ENCODE results near the gene CRYBG3.
A peak's percentile ranks its signal among the peaks of the same experiment; 100 is the strongest.

CRYBG3 gene

GRCh38 chr3:97979610-97980009, 157.8 kb downstream of the CRYBG3 start:
- no peak for DNase-seq

GRCh38 chr3:97981886-97982285, 160.1 kb downstream of the CRYBG3 start:
- DNase-seq: no peak

- DNase-seq: no peak
These were observed 162.2 kb downstream of the CRYBG3 start for GRCh38 chr3:97983933-97984491.

GRCh38 chr3:97987306-97987705, 165.5 kb downstream of the CRYBG3 start:
- DNase-seq: no peak

- DNase-seq: no peak
These were observed 167.2 kb downstream of the CRYBG3 start for GRCh38 chr3:97988784-97989568.

GRCh38 chr3:97990624-97991292, 168.9 kb downstream of the CRYBG3 start:
- no peak for DNase-seq

GRCh38 chr3:97991293-97991682, 169.5 kb downstream of the CRYBG3 start:
- no peak for DNase-seq

- peak in 1 of 3 experiments; percentile 28 for DNase-seq
These were observed 170.8 kb downstream of the CRYBG3 start for GRCh38 chr3:97992547-97993173.

- no peak for DNase-seq
These were observed 171.7 kb downstream of the CRYBG3 start for GRCh38 chr3:97993526-97993925.

- DNase-seq: no peak
These were observed 172.6 kb downstream of the CRYBG3 start for GRCh38 chr3:97994328-97994945.
